Measurements from ENCODE around the gene CASZ1. TPM values are rescaled to one million over a fixed set of nuclear protein-coding genes. Genes with fewer than 3 reads are reported as not detected.

The CASZ1 gene
- total and polyA plus RNA-seq, 4 experiments from 2014 or later = 0.13 to 8.8 (median 4.7) TPM

DNA sequence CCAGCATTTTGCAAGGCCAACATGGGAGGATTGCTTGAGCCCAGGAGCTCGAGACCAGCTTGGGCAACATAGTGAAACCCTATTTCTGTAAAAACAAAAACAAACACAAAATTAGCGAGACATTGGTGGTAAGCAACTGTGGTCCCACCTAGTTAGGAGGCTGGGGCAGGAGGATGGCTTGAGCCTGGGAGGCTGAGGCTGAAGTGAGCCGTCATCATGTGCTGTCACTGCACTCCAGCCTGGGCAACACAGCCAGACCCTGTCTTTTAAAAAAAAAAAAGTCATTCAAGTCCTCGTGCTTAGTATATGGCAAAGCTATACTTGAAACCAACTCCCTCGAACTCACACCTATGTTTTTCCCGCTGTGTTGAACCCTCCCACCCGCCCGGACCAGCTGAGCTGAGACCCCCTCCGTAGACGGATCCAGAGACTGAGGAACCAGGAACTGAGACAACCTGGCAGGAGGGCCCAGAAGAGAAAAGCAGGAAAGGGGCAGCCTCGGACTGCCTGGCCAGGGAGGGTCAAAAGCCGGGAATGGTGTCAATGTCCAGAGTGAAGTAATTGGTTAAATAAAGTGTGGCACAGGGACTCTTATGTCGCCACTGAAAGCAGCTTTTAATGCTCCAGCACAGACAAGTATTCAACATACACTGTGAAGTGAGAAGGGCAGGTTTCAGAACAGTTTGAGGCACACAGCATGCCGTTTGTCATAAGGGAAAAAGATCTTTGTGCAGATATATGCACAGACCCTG, 32.8 kb upstream of the CASZ1 start:
- ChIA-PET CTCF (ENCODE audit: partially characterized antibody) (no interaction called here), POLR2A (ENCODE audit: partially characterized antibody) (no interaction called here)
- H3K4me1 ChIP-seq (ENCODE audit: insufficient read depth, low read length) = no peaks in the 10 kb centered on the region
- no peaks in the 10 kb centered on the region for H3K27me3 ChIP-seq (ENCODE audit: insufficient read depth, low read length)
- Mint-ChIP-seq H3K4me3 (no peak overlapping the region), H3K4me1 (peaks cover 0 to 2% (median 0%) of the 10 kb centered on the region in 4 donors), H3K9me3 (peaks cover 0 to 3% (median 0%) of the 10 kb centered on the region in 8 donors), H3K36me3 (no peaks in the 10 kb centered on the region), H3K27ac (no peak overlapping the region), H3K27me3 (peaks cover 13 to 21% of the 10 kb centered on the region in 2 donors)
- no peaks in the 10 kb centered on the region for H3K9me3 ChIP-seq (ENCODE audit: control insufficient read depth in 1 of 2, low read length in 2 of 2)
- intact Hi-C loops (cut with micrococcal nuclease) = no loop called here
- no peak overlapping the region for H3K4me3 ChIP-seq (ENCODE audit: low read length in 2 of 2)
- H3K36me3 ChIP-seq (ENCODE audit: insufficient read depth, low read length) = no peaks in the 10 kb centered on the region
- no peak for DNase-seq
- no peak overlapping the region for H3K27ac ChIP-seq (ENCODE audit: low read depth, low read length)

DNA sequence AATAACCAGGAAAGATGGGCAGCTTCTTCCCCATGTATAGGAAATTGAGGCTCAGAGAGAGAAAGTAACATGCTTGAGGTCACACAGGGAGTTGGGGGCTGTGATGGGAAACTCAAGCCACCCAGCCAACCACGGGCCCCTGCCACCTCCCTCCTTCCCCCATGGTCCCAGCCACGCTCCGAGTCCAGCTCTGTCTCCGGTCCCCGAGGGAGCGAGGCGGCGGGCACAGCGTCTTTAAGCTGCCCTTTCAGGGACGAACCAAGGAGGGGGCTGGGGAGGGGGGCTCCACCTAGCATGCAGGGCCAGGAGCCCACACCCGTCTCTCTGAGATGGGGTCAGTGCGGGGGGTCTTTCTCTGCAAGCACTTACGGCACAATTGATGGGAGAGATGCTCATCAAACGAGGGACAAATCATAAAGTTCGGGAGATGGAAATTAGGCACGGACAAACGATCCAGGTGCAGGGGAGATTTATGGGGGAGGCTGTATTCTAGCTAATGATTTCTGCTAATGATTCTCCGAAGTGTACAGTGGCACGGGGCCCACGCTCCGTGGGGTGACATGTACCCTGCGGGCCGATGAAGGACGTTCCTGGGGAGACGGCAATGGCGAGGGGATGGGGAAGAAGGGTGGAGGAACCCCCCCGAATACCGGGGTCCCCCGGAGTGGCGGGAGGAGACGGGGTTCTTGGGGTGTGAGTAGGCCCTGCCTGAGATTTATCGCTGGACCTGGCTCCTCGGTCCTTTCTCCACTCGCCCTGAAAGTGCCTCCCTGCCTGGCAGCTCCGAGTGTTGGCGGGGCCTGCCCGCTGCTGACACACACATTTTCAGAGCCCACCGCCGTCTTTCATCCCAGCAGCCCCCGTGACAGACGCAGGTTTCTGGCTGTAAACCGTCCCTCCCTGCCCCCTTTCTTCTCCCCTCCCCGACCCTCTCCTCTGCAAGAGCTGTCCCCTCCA, 31.2 kb upstream of the CASZ1 start:
- Mint-ChIP-seq H3K36me3 (no peaks in the 10 kb centered on the region), H3K27me3 (peaks cover 9 to 20% of the 10 kb centered on the region in 2 donors), H3K9me3 (no peaks in the 10 kb centered on the region), H3K4me3 (no peak overlapping the region), H3K4me1 (peaks cover 0 to 2% (median 0%) of the 10 kb centered on the region in 4 donors), H3K27ac (no peak overlapping the region)
- Histone ChIP-seq H3K4me1 (ENCODE audit: insufficient read depth, low read length) (no peaks in the 10 kb centered on the region), H3K36me3 (ENCODE audit: insufficient read depth, low read length) (no peaks in the 10 kb centered on the region), H3K9me3 (ENCODE audit: control insufficient read depth in 1 of 2, low read length in 2 of 2) (no peaks in the 10 kb centered on the region), H3K4me3 (ENCODE audit: low read length in 2 of 2) (no peak overlapping the region), H3K27me3 (ENCODE audit: insufficient read depth, low read length) (no peaks in the 10 kb centered on the region), H3K27ac (ENCODE audit: low read depth, low read length) (no peak overlapping the region)
- DNase-seq = no peak
- ChIA-PET POLR2A (ENCODE audit: partially characterized antibody) (no interaction called here), CTCF (ENCODE audit: partially characterized antibody) (no interaction called here)
- intact Hi-C loops (cut with micrococcal nuclease) = no loop called here

DNA sequence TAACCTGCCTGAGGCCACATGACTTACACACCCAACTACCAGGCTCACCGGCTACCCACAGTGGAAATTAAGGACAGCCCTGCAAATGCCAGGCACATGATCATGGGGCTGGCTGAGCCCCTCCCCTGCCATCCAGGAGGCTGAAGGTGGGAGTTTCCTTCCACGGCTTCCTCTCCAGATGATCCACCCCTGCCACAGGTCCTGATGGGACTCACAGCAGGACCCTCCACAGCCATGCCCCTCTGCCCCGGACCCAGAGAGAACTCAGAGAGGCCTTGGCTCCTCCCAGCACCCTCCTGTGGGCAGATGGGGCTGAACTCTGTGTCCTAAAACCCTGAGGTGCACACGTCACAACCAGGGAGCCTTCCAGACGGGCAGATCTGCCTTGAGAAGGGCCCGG, 29.1 kb upstream of the CASZ1 start:
- Mint-ChIP-seq H3K36me3 (no peaks in the 10 kb centered on the region), H3K4me1 (no peaks in the 10 kb centered on the region), H3K27ac (no peak overlapping the region), H3K4me3 (no peak overlapping the region), H3K27me3 (peaks cover 9 to 25% of the 10 kb centered on the region in 2 donors), H3K9me3 (no peaks in the 10 kb centered on the region)
- Histone ChIP-seq H3K27ac (ENCODE audit: low read depth, low read length) (no peak overlapping the region), H3K4me1 (ENCODE audit: insufficient read depth, low read length) (no peaks in the 10 kb centered on the region), H3K27me3 (ENCODE audit: insufficient read depth, low read length) (no peaks in the 10 kb centered on the region), H3K9me3 (ENCODE audit: control insufficient read depth in 1 of 2, low read length in 2 of 2) (no peaks in the 10 kb centered on the region), H3K4me3 (ENCODE audit: low read length in 2 of 2) (no peak overlapping the region), H3K36me3 (ENCODE audit: insufficient read depth, low read length) (no peaks in the 10 kb centered on the region)
- ChIA-PET CTCF (ENCODE audit: partially characterized antibody) (no interaction called here), POLR2A (ENCODE audit: partially characterized antibody) (no interaction called here)
- intact Hi-C loops (cut with micrococcal nuclease) = no loop called here
- no peak for DNase-seq

DNA sequence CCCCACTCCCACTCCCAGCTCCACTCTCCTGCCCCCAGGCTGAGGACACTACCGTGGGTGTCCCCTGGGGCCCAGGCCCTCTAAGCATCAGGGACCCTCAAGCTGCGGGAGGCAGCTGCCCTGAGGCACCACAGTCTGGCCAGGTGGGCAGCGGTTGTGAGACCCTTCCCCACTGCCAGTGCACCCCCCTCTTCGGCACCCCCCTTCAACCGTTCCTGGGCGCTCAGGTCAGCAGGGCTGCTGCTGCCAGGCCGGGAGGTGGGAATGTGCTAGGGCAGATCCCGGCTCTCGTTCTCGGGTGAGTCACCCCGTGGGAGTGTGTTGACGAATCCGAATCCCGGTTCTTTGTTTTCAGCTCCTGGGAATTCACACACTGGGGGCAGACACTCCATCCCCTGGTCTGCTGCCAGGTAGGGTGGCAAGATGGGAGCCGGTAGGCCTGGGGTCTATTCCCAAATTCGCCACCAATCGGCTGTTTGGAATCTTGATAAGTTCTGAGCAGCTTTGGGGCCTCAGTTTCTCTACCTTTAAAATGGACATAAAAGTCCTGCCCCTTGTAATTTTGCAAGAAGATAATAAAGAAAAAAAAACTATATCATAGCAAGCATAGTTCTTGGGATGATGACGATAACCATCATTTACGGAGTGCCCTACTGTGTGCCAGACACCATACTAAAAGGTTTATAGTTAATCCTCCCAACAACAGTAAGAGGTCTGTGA, 28.5 kb upstream of the CASZ1 start:
- Mint-ChIP-seq H3K27ac (no peak overlapping the region), H3K9me3 (no peaks in the 10 kb centered on the region), H3K36me3 (no peaks in the 10 kb centered on the region), H3K4me1 (no peaks in the 10 kb centered on the region), H3K27me3 (peaks cover 9 to 23% of the 10 kb centered on the region in 2 donors), H3K4me3 (no peak overlapping the region)
- DNase-seq = no peak
- CTCF ChIA-PET (ENCODE audit: partially characterized antibody) = no interaction called here
- no peaks in the 10 kb centered on the region for H3K27me3 ChIP-seq (ENCODE audit: insufficient read depth, low read length)
- H3K4me1 ChIP-seq (ENCODE audit: insufficient read depth, low read length) = no peaks in the 10 kb centered on the region
- H3K27ac ChIP-seq (ENCODE audit: low read depth, low read length) = no peak overlapping the region
- H3K4me3 ChIP-seq (ENCODE audit: low read length in 2 of 2) = no peak overlapping the region
- H3K36me3 ChIP-seq (ENCODE audit: insufficient read depth, low read length) = no peaks in the 10 kb centered on the region
- H3K9me3 ChIP-seq (ENCODE audit: control insufficient read depth in 1 of 2, low read length in 2 of 2) = no peaks in the 10 kb centered on the region
- POLR2A ChIA-PET (ENCODE audit: partially characterized antibody) = no interaction called here
- intact Hi-C loops (cut with micrococcal nuclease) = no loop called here

DNA sequence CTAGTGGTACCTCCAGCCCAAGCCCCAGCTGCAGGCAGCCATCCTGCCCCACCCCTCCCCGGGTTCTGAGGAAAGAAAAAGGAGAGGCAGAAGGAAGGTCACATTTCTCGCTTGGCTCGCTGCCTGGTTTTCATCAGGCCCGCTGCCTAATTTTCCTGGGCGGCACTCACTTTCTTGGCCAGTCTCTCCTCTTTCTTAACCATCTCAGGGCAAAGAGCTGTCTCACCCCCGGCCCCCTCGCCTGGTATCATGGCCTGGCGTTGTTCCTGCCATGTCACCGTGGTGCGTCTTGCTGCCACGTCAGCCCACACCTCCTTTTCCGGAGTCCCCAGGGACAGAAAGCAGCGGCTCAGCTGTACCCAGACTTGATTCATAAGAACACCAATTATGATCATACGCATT, 26.6 kb upstream of the CASZ1 start:
- H3K4me1 ChIP-seq (ENCODE audit: insufficient read depth, low read length) = no peaks in the 10 kb centered on the region
- DNase-seq = no peak
- H3K4me3 Mint-ChIP-seq = no peak overlapping the region
- peaks cover 0 to 1% (median 0%) of the 10 kb centered on the region in 8 donors for H3K9me3 Mint-ChIP-seq
- intact Hi-C loops (cut with micrococcal nuclease) = no loop called here
- ChIA-PET POLR2A (ENCODE audit: partially characterized antibody) (no interaction called here), CTCF (ENCODE audit: partially characterized antibody) (no interaction called here)
- H3K4me1 Mint-ChIP-seq = no peaks in the 10 kb centered on the region
- H3K27me3 Mint-ChIP-seq = peaks cover 7 to 25% of the 10 kb centered on the region in 2 donors
- H3K4me3 ChIP-seq (ENCODE audit: low read length in 2 of 2) = no peak overlapping the region
- H3K36me3 Mint-ChIP-seq = no peaks in the 10 kb centered on the region
- H3K36me3 ChIP-seq (ENCODE audit: insufficient read depth, low read length) = no peaks in the 10 kb centered on the region
- H3K27me3 ChIP-seq (ENCODE audit: insufficient read depth, low read length) = no peaks in the 10 kb centered on the region
- no peak overlapping the region for H3K27ac Mint-ChIP-seq
- H3K9me3 ChIP-seq (ENCODE audit: control insufficient read depth in 1 of 2, low read length in 2 of 2) = no peaks in the 10 kb centered on the region
- no peak overlapping the region for H3K27ac ChIP-seq (ENCODE audit: low read depth, low read length)

DNA sequence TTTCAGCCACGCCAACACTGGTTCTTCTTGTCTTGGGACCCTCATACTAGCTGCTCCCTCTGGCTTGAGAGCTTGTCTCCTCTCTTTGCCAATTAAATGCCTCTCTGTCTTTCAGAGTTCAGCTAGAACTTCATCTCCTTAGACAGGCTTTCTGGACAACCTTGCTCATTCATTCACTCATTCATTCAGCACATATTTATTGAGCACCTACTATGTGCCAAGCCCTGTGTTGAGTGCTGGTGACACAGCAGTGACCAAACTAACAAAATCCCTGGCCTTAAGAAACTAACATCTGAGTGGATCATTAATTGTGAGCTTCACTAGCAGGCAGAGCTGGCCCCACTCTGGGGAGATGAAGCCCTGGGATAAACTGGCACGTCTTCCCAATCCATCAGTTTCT, 24.9 kb upstream of the CASZ1 start:
- DNase-seq = no peak
- Histone ChIP-seq H3K4me1 (ENCODE audit: insufficient read depth, low read length) (no peaks in the 10 kb centered on the region), H3K27ac (ENCODE audit: low read depth, low read length) (no peak overlapping the region), H3K27me3 (ENCODE audit: insufficient read depth, low read length) (no peaks in the 10 kb centered on the region), H3K36me3 (ENCODE audit: insufficient read depth, low read length) (no peaks in the 10 kb centered on the region), H3K9me3 (ENCODE audit: control insufficient read depth in 1 of 2, low read length in 2 of 2) (no peaks in the 10 kb centered on the region), H3K4me3 (ENCODE audit: low read length in 2 of 2) (no peak overlapping the region)
- ChIA-PET POLR2A (ENCODE audit: partially characterized antibody) (no interaction called here), CTCF (ENCODE audit: partially characterized antibody) (no interaction called here)
- Mint-ChIP-seq H3K4me3 (no peak overlapping the region), H3K27me3 (peaks cover 1 to 22% of the 10 kb centered on the region in 2 donors), H3K9me3 (peaks cover 0 to 1% (median 0%) of the 10 kb centered on the region in 8 donors), H3K36me3 (no peaks in the 10 kb centered on the region), H3K27ac (no peak overlapping the region), H3K4me1 (no peaks in the 10 kb centered on the region)
- intact Hi-C loops (cut with micrococcal nuclease) = no loop called here

DNA sequence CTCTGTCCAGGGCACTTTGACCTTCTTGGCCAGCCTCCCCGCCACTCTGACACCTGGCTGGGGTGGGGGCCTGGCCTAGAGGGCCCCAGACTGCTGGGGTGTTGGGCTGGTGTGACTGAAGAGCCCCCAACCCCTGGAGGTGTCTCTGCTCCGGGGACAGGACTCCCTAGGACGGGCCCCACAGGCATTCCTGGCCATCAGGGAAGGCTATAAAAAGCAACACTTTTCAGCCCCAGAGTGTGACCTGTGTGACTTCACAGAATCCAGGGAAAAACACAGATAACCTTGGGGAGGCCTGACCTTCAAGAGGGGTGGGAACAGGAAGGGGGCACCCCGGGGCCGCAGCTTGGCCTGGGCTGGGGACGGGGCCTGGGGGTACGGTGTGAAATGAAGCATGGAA, 24.0 kb upstream of the CASZ1 start:
- Histone ChIP-seq H3K9me3 (ENCODE audit: control insufficient read depth in 1 of 2, low read length in 2 of 2) (no peaks in the 10 kb centered on the region), H3K36me3 (ENCODE audit: insufficient read depth, low read length) (no peaks in the 10 kb centered on the region), H3K4me3 (ENCODE audit: low read length in 2 of 2) (no peak overlapping the region), H3K4me1 (ENCODE audit: insufficient read depth, low read length) (no peaks in the 10 kb centered on the region), H3K27ac (ENCODE audit: low read depth, low read length) (no peak overlapping the region), H3K27me3 (ENCODE audit: insufficient read depth, low read length) (no peaks in the 10 kb centered on the region)
- intact Hi-C loops (cut with micrococcal nuclease) = no loop called here
- POLR2A ChIA-PET (ENCODE audit: partially characterized antibody) = no interaction called here
- Mint-ChIP-seq H3K9me3 (peaks cover 0 to 1% (median 0%) of the 10 kb centered on the region in 8 donors), H3K27ac (no peak overlapping the region), H3K27me3 (peaks cover 1 to 23% of the 10 kb centered on the region in 2 donors), H3K36me3 (no peaks in the 10 kb centered on the region), H3K4me3 (no peak overlapping the region), H3K4me1 (no peaks in the 10 kb centered on the region)
- CTCF ChIA-PET (ENCODE audit: partially characterized antibody) = no interaction called here
- DNase-seq = no peak
